Upper lobe of right lung (tissue), 1 donor: ENCODE data around the gene PRDM16. TPM values are rescaled to one million over a fixed set of nuclear protein-coding genes. Genes with fewer than 3 reads are reported as not detected.

ENCODE experiments used
- ATAC-seq: fragments of 200-7000 bp; cut with Tn5 transposase; one replicate; pipeline ENCODE4 v1.9.1; 2020; ENCODE audit warnings: mild to moderate bottlenecking, moderate library complexity
- DNase-seq: peaks from one replicate; pipeline ENCODE4 v3.0.0-alpha.2; 2020
- H3K27ac ChIP-seq: fragments of 200-600 bp; one replicate; pipeline ENCODE4 v1.8.0; 2022
- H3K27me3 ChIP-seq: fragments of 200-600 bp; one replicate; pipeline ENCODE4 v1.8.0; 2022; ENCODE audit warnings: mild to moderate bottlenecking
- H3K36me3 ChIP-seq: fragments of 200-600 bp; one replicate; pipeline ENCODE4 v1.8.0; 2022
- H3K4me1 ChIP-seq: fragments of 200-600 bp; one replicate; pipeline ENCODE4 v1.8.0; 2022
- H3K4me3 ChIP-seq: fragments of 200-600 bp; one replicate; pipeline ENCODE4 v1.8.0; 2022; ENCODE audit warnings: mild to moderate bottlenecking
- H3K9me3 ChIP-seq: fragments of 200-600 bp; one replicate; pipeline ENCODE4 v1.8.0; 2022
- intact Hi-C: fragments of 100-400 bp; cut with DNase I; formaldehyde crosslinking; loops from one replicate; pipeline ENCODE4 v1.11.0; 2022
- total RNA-seq: library from RNA; stranded (reverse); fragmentation: NEBNext Ultra II Directional; extraction: Animal tissue kit (Norgen Biotek cat#: 25700); gene quantifications from one replicate; pipeline ENCODE4 v1.2.1, GENCODE V29; 2021
- TF ChIP-seq, protein P1 (sequence below): fragments of 200-600 bp; IDR thresholded peaks from one replicate; pipeline ENCODE4 v1.8.0; 2022; ENCODE audit warnings: antibody characterized with exemption
- donor health status: DM: no; HTN: yes; CAD: no; lungs with severe emphysema.

Gene PRDM16
- total RNA-seq, 1 donor from 2014 or later: 21.0 TPM

DNA sequence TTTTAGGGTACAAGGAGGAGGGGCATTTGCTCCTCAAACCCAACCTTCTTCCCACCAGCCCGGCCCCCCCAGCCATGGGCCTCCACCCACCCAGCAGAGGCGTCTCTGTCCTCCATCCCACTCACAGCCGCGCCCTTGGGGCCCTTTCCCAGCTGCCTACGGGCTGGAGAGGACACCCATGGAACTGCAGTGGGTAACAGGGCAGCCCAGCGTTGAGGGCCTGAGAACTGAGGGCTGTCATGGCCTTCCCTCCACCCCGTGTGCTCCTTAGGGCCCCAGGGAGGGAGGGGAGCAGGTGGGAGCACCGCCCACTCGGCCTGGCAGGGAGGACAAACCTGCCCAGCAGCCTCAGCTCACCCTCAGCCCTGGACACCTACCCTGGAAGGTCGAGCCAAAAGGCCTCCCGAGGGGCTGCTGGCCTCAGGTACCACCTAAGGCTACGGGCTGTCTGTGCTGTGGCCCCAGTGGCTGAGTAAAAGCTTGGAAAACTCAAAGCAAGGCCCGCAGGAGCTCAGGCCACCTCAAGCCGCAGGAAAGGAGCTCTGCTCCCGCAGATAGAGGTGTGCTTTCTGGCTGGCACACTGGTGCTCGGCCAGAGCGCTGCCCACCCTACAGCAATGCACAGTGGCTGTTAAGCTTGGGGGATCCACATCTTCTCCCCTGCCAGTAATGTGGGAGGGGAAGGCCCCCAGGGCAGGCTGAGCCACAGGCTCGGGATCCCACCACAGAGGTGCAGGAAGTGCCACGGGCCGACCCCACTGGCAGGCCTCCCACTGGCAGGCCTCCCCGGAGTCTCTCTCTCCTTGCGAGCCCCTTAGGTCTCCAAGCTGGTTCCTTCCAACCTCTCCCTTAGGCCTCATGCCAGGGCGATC, 383.2 kb downstream of the PRDM16 start:
- Histone ChIP-seq H3K27me3 (peaks cover 24% of the 10 kb centered on the region), H3K4me1 (peaks cover 4% of the 10 kb centered on the region), H3K36me3 (no peaks in the 10 kb centered on the region), H3K9me3 (no peaks in the 10 kb centered on the region), H3K27ac (no peak overlapping the region), H3K4me3 (no peak overlapping the region)
- TF ChIP-seq, protein P1, sequence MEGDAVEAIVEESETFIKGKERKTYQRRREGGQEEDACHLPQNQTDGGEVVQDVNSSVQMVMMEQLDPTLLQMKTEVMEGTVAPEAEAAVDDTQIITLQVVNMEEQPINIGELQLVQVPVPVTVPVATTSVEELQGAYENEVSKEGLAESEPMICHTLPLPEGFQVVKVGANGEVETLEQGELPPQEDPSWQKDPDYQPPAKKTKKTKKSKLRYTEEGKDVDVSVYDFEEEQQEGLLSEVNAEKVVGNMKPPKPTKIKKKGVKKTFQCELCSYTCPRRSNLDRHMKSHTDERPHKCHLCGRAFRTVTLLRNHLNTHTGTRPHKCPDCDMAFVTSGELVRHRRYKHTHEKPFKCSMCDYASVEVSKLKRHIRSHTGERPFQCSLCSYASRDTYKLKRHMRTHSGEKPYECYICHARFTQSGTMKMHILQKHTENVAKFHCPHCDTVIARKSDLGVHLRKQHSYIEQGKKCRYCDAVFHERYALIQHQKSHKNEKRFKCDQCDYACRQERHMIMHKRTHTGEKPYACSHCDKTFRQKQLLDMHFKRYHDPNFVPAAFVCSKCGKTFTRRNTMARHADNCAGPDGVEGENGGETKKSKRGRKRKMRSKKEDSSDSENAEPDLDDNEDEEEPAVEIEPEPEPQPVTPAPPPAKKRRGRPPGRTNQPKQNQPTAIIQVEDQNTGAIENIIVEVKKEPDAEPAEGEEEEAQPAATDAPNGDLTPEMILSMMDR: no peak
- DNase-seq (no peak), ATAC-seq (no peak)
- intact Hi-C loops: loop anchor here (10.0 kb wide), 1 partner anchor 273 kb away; no protein-coding TSS in a partner anchor

DNA sequence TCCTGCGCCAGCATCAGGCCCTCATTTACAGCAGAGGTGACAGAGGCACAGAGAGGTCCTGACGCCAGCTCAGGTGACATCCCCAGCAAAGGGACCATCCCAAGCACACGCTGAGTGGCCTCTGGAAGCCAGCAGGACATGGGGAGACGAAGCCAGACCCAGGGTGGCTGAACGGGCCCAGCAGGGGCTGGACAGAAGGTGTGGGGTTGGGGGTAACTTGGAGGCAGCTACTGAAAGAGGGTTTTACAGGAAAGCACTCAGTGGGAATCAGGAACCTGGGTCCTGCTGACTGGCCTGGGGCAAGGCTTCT, 383.8 kb downstream of the PRDM16 start:
- no peak overlapping the region for H3K27ac ChIP-seq
- H3K27me3 ChIP-seq: peaks cover 24% of the 10 kb centered on the region
- no peaks in the 10 kb centered on the region for H3K9me3 ChIP-seq
- H3K4me3 ChIP-seq: no peak overlapping the region
- TF ChIP-seq, protein P1: no peak
- DNase-seq: no peak
- intact Hi-C loops: loop anchor here (10.0 kb wide), 1 partner anchor 272 kb away; no protein-coding TSS in a partner anchor
- H3K36me3 ChIP-seq: no peaks in the 10 kb centered on the region
- ATAC-seq: no peak
- peaks cover 4% of the 10 kb centered on the region for H3K4me1 ChIP-seq

DNA sequence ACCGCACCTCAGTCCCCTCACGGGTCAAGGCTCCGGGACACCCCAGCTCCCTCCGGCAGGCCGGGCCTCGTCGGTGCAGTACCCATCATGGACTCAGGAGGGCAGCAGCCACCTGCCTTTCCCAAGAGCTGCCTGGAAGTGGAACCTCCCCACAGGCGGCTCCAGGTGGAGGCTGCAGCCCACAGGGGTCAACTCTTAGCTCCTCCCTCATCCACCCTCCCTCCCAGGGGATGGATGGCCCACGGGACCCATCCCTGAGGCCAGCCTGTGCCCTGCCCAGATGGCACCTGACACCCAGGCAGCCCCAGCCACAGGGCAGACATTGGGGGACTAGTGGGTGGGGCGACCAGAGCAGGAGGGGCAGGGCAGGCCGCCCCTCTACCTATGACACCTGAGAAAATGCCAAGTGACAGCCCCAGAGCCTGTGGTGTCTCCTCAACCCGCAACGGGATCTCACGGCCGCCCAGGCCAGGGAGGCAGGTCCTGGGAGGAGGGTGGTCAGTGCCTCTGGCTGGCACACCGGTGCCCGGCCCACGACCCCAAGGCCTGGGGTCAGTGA, 384.3 kb downstream of the PRDM16 start:
- peak; percentile 89 for DNase-seq
- H3K27ac ChIP-seq: no peak overlapping the region
- peaks cover 24% of the 10 kb centered on the region for H3K27me3 ChIP-seq
- TF ChIP-seq, protein P1: peak; percentile 96
- no peaks in the 10 kb centered on the region for H3K36me3 ChIP-seq
- no peak overlapping the region for H3K4me3 ChIP-seq
- peaks cover 4% of the 10 kb centered on the region for H3K4me1 ChIP-seq
- H3K9me3 ChIP-seq: no peaks in the 10 kb centered on the region
- intact Hi-C loops: loop anchor here (10.0 kb wide), 1 partner anchor 272 kb away; no protein-coding TSS in a partner anchor
- peak; percentile 86 for ATAC-seq

DNA sequence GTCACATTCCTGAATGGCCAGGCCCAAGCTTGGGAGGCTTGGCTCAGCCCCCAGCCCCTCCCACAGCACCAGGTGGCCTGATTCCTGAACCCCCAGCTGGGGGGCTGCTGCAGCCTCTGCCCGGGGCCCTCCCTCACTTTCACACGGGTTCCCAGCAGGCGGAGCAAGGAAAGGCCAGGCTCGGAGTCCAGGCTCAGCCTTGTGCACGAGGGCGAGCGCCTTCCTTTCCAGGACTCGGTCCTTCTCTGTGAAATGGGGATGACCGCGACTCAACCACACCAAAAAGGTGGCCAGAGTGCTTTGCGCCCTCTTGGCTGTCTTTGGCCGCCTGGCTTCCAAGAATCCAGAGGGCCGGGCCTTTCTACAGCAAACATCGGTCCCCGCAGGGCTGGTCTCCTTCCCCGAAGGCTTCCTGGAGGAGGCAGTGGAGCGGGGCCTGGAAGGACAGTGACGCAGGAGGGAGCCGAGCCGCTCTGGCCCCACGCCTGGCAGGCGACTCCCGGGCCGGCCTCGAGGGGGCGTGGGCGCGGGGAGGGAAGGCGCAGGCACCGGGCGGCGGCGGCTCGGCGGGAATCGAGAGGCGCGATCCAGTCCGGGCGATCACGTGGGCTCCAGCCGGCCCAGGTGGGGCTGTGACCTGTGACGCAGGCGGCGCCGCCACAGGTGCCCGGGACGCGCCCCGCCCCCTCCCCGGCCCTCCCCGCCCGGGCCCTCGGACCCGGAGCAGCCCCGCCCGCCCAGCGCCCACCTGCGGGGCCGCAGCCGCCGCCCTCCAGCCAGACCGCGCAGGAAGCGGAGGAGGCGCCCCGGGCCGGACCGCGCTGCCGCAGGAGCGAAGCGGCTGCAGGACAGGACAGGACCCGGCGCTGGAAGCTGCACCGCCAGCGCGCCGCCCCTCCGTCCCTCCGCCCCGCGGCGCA, 385.1 kb downstream of the PRDM16 start, which contains the start of gene ARHGEF16:
Gene ARHGEF16, plus strand, starts transcription at position 775 of the 920 bp plus-strand sequence. CDS start 8,420 bp downstream, outside the sequence.
- H3K27me3 ChIP-seq: peaks cover 24% of the 10 kb centered on the region
- H3K4me3 ChIP-seq: peak within 1 kb of the TSS; percentile 58
- TF ChIP-seq, protein P1: peak; percentile 40
- ATAC-seq (peak; percentile 87), DNase-seq (peak; percentile 95)
- peaks cover 4% of the 10 kb centered on the region for H3K4me1 ChIP-seq
- intact Hi-C loops: loop anchor here (10.0 kb wide), 1 partner anchor 271 kb away; no protein-coding TSS in a partner anchor
- no peaks in the 10 kb centered on the region for H3K9me3 ChIP-seq
- H3K36me3 ChIP-seq: no peaks in the 10 kb centered on the region
- no peak within 1 kb of the TSS for H3K27ac ChIP-seq
